ENCODE measurements around the gene FBXO31. TPM values are rescaled to one million over a fixed set of nuclear protein-coding genes. Genes with fewer than 3 reads are reported as not detected.

The FBXO31 gene
- total and polyA plus RNA-seq, 2 experiments from 2014 or later, result 15.4 to 26.1 TPM

DNA sequence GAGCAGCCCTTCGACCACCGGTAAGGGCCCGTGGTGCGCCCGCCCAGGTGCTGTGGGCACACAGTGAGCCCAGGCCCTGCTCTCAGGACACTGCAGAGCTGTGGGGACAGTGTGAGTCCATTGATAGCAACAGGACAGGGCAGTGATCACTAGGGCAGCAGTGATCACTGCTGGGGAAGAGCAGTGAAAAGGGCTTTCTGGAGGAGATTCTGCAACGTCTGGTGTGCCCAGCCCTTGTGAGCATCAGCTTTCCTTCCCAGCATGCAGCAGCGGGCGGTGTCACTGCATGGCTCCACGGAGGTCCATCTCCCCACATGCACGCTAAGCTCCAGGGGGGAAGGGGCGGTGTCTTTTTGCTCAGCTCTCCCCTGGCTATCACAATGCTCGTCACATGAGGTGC is 40.7 kb upstream of the FBXO31 start:
- no peak for DNase-seq (ENCODE audit: low read depth in 1 of 2, low spot score in 1 of 2)
- TF ChIP-seq CTCF (IDR thresholded peaks at IDR 0.05; ENCODE audit: low read depth, low read length), result no peak
- H3K4me1 ChIP-seq (ENCODE audit: low read depth), result no peaks in the 10 kb centered on the region
- H3K9me3 ChIP-seq (ENCODE audit: low read depth), result no peaks in the 10 kb centered on the region
- H3K27me3 ChIP-seq, result no peaks in the 10 kb centered on the region
- H3K27ac ChIP-seq, result no peak overlapping the region
- peaks cover 15% of the 10 kb centered on the region for H3K36me3 ChIP-seq
- H3K4me3 ChIP-seq, result no peak overlapping the region

DNA sequence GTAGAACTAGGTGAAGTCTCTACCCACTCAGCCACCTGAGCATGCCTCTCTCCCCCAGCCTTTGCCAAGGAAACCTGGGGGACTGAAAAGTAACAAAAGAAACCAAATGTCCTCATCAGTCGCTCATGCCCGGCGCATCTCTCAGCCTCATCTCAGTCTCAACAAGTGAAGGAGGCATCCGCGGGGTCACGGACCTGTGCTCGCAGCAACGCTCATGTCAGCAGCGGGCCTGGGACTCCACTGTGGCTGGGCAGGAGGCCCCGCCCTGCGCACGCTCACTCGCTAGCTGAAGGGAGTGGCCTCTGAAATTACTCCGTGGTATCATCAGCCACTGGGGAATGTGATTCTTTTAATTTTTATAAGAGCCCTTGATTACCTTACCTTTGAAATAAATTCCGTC is 39.9 kb upstream of the FBXO31 start:
- Histone ChIP-seq H3K9me3 (ENCODE audit: low read depth) (no peaks in the 10 kb centered on the region), H3K27me3 (no peaks in the 10 kb centered on the region), H3K36me3 (peaks cover 17% of the 10 kb centered on the region), H3K4me3 (no peak overlapping the region), H3K4me1 (ENCODE audit: low read depth) (no peaks in the 10 kb centered on the region), H3K27ac (no peak overlapping the region)
- no peak for TF ChIP-seq CTCF (IDR thresholded peaks at IDR 0.05; ENCODE audit: low read depth, low read length)
- no peak for DNase-seq (ENCODE audit: low read depth in 1 of 2, low spot score in 1 of 2)

DNA sequence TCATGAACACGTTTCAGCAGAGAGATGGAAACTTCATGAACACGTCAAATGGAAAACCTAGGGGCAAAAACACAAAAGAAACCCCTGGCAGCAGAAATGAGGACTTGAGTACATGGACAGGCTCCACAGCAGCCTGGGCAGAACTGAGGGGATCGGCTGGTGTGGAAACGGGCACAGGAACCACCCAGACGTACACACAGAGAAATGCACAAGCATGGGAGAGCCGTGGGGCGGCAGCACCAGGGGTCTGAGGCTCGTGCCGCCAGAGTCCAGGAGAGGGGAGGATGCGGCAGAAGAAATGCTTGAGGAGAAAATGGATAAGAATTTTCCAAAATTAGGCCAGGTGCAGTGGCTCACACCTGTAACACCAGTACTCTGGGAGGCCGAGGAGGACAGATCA is 38.5 kb upstream of the FBXO31 start:
- H3K9me3 ChIP-seq (ENCODE audit: low read depth), result no peaks in the 10 kb centered on the region
- H3K4me3 ChIP-seq, result no peak overlapping the region
- no peak overlapping the region for H3K27ac ChIP-seq
- H3K27me3 ChIP-seq, result no peaks in the 10 kb centered on the region
- H3K4me1 ChIP-seq (ENCODE audit: low read depth), result no peaks in the 10 kb centered on the region
- DNase-seq (ENCODE audit: low read depth in 1 of 2, low spot score in 1 of 2), result no peak
- H3K36me3 ChIP-seq, result peaks cover 22% of the 10 kb centered on the region
- TF ChIP-seq CTCF (IDR thresholded peaks at IDR 0.05; ENCODE audit: low read depth, low read length), result no peak

- peaks cover 24% of the 10 kb centered on the region for H3K36me3 ChIP-seq
Observed at GRCh38 chr16:87421003-87421912, 37.7 kb upstream of the FBXO31 start.

More at GRCh38 chr16:87421003-87421912, 37.7 kb upstream of the FBXO31 start:
- no peaks in the 10 kb centered on the region for H3K9me3 ChIP-seq (ENCODE audit: low read depth)
- no peak overlapping the region for H3K4me3 ChIP-seq
- no peaks in the 10 kb centered on the region for H3K4me1 ChIP-seq (ENCODE audit: low read depth)
- no peak for TF ChIP-seq CTCF (IDR thresholded peaks at IDR 0.05; ENCODE audit: low read depth, low read length)
- no peak for DNase-seq (ENCODE audit: low read depth in 1 of 2, low spot score in 1 of 2)
- no peaks in the 10 kb centered on the region for H3K27me3 ChIP-seq
- H3K27ac ChIP-seq, result no peak overlapping the region
